RWPE2 (cell line): ENCODE measurements around the gene IFT43.

ENCODE experiments used
- ATAC-seq: fragments of 200-7000 bp; cut with Tn5 transposase; 3 replicates; pipeline ENCODE4 v1.9.1; 2021; ENCODE audit warnings: low read depth
- DNase-seq: peaks from one replicate; pipeline ENCODE4 v3.0.0-alpha.2; 2020; ENCODE audit warnings: low spot score
- H3K27ac ChIP-seq: fragments of 450-650 bp; 2 replicates; pipeline ENCODE4 v1.5.1; 2017; ENCODE audit warnings: mild to moderate bottlenecking; ENCODE audit not compliant: poor library complexity, severe bottlenecking
- H3K27me3 ChIP-seq: fragments of 250-450 bp; sonication (Bioruptor Pico); 2 replicates; pipeline ENCODE4 v1.5.1; 2021; ENCODE audit warnings: mild to moderate bottlenecking, moderate library complexity; ENCODE audit not compliant: insufficient read depth, poor library complexity, severe bottlenecking
- H3K36me3 ChIP-seq: fragments of 250-450 bp; sonication (Bioruptor Pico); 2 replicates; pipeline ENCODE4 v1.5.1; 2020; ENCODE audit warnings: low read depth, mild to moderate bottlenecking, moderate library complexity
- H3K4me1 ChIP-seq: fragments of 250-450 bp; sonication (Bioruptor Pico); 2 replicates; pipeline ENCODE4 v1.5.1; 2021; ENCODE audit warnings: mild to moderate bottlenecking, moderate library complexity; ENCODE audit not compliant: insufficient read depth, poor library complexity, severe bottlenecking
- H3K4me3 ChIP-seq: fragments of 250-450 bp; sonication (Bioruptor Pico); 2 replicates; pipeline ENCODE4 v1.5.1; 2021; ENCODE audit warnings: mild to moderate bottlenecking, moderate library complexity; ENCODE audit not compliant: severe bottlenecking
- H3K9me3 ChIP-seq: fragments of 250-450 bp; sonication (Bioruptor Pico); 2 replicates; pipeline ENCODE4 v1.5.1; 2021; ENCODE audit warnings: mild to moderate bottlenecking, moderate library complexity; ENCODE audit not compliant: severe bottlenecking
- TF ChIP-seq, protein P1 (sequence below): fragments of 450-650 bp; IDR thresholded peaks from one replicate; pipeline ENCODE4 v1.5.1; 2017; ENCODE audit warnings: mild to moderate bottlenecking, moderate library complexity; ENCODE audit not compliant: poor library complexity, severe bottlenecking

IFT43 gene

DNA sequence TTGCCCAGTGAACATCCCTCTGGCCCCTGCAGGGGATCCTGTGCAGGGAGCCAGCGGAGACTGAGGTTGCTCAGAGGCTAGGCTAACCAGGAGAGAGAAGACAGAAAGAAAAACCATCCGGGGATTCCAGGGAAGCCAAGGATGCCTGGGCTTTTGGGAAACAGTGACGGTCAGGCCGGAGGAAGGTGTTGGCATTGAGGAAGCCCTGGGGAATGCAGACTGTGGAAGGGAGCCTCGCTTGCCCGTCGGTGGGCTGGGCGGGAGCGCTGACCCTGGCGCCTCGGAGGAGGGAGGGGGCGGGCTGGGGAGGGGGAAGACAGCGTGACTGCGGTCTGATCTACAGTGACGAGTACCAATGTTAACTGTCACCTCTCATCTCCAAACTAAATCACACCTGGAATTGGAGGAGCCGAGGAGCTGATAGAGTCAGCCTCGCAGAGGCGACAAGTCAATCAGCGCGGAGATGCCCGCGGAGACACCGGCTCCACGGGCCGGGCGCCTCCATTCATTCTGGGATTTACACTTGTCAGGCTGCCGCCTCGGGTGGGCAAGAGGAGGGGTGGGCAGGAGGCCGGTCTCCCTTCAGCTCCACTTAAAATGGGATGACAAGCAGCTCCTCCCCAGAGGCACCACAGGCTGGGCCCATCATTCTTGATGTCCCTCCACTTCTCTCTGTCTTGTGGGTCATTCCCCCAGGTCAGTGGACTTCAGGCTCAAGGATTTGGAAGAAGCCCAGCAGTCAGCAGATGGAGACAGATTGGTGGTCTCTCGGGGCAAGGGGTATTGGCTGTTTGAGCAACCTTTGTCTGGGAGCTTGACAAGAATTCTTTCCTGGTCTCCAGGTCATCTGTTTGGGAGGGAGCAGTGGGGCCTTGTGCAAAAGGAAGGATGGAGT, 145.8 kb downstream of the IFT43 start:
- Histone ChIP-seq H3K36me3 (no peaks in the 10 kb centered on the region), H3K4me3 (no peak overlapping the region), H3K4me1 (no peaks in the 10 kb centered on the region), H3K9me3 (no peaks in the 10 kb centered on the region), H3K27ac (no peak overlapping the region), H3K27me3 (peaks cover 38% of the 10 kb centered on the region)
- DNase-seq: no peak
- TF ChIP-seq, protein P1, sequence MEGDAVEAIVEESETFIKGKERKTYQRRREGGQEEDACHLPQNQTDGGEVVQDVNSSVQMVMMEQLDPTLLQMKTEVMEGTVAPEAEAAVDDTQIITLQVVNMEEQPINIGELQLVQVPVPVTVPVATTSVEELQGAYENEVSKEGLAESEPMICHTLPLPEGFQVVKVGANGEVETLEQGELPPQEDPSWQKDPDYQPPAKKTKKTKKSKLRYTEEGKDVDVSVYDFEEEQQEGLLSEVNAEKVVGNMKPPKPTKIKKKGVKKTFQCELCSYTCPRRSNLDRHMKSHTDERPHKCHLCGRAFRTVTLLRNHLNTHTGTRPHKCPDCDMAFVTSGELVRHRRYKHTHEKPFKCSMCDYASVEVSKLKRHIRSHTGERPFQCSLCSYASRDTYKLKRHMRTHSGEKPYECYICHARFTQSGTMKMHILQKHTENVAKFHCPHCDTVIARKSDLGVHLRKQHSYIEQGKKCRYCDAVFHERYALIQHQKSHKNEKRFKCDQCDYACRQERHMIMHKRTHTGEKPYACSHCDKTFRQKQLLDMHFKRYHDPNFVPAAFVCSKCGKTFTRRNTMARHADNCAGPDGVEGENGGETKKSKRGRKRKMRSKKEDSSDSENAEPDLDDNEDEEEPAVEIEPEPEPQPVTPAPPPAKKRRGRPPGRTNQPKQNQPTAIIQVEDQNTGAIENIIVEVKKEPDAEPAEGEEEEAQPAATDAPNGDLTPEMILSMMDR: no peak
- ATAC-seq: no peak

DNA sequence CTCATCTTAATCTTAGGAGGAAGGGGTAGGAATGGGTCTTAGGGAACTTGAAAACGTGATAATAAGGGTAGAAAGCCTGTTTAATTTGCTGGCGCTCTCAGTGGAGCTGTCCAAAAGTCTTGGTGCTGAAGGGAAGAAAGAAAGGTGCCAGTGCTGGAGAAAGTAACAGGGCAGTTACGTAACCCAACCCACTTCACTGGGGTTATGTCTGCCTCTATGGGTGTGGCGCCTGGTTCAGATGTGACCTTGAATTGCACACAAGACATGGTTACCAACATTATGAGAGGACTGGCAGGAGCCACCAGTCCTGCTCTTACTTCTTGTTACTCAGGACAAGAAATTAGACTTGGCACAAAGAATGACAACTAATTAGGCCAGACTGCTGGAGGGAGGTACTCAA, 147.5 kb downstream of the IFT43 start:
- Histone ChIP-seq H3K4me3 (no peak overlapping the region), H3K27ac (no peak overlapping the region), H3K27me3 (peaks cover 55% of the 10 kb centered on the region), H3K4me1 (no peaks in the 10 kb centered on the region), H3K36me3 (no peaks in the 10 kb centered on the region), H3K9me3 (no peaks in the 10 kb centered on the region)
- TF ChIP-seq, protein P1: no peak
- ATAC-seq (no peak), DNase-seq (no peak)
